Measurements from ENCODE around the gene PLCB4.

DNA sequence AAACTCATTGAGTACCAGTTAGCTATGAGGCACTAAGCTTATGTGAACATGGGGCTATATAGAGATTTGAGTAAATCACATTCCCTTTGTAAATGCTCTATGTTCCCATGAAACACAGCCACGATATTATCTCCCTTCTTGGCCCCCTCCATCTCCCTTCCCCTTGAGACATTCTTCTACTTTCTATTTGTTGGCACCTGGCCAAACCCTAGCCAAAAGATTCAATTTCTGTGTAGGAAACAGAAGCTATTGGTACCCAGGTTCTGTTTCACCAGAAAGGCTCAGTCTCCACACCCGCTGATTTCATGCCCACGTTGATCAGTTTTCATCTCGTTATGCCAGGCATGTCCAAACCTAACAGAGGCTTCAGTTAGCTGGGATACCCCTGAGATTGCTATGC lies 300.0 kb downstream of the PLCB4 start:
- no peak for TF ChIP-seq POLR2A (IDR thresholded peaks at IDR 0.05)
- no peak for TF ChIP-seq CTCF (IDR thresholded peaks at IDR 0.05)

Measured in lower leg skin (tissue), 3 donors.